Loucy (cell line): Measurements from ENCODE around the gene NDST1.

Experiments
- H2AFZ ChIP-seq: fragments of 200-600 bp; sonication (generic); 2 replicates; pipeline ENCODE4 v1.6.0; 2016; ENCODE audit warnings: antibody characterized with exemption, mild to moderate bottlenecking, low read length, moderate library complexity
- H3F3A ChIP-seq: fragments of 200-600 bp; 2 replicates; pipeline ENCODE4 v1.6.0; 2016; ENCODE audit warnings: antibody characterized with exemption, low read depth, mild to moderate bottlenecking
- H3K27me3 ChIP-seq: fragments of 200-600 bp; sonication (generic); 2 replicates; pipeline ENCODE4 v1.6.1; 2014; ENCODE audit warnings: low read length, mild to moderate bottlenecking; ENCODE audit not compliant: insufficient read depth, poor library complexity, severe bottlenecking
- H3K36me3 ChIP-seq: fragments of 200-600 bp; sonication (generic); 2 replicates; pipeline ENCODE4 v1.6.1; 2016; ENCODE audit warnings: low read length; ENCODE audit not compliant: insufficient read depth
- H3K4me1 ChIP-seq: fragments of 200-600 bp; sonication (generic); 2 replicates; pipeline ENCODE4 v1.5.1; 2014; ENCODE audit warnings: low read length, mild to moderate bottlenecking; ENCODE audit not compliant: insufficient read depth, poor library complexity, severe bottlenecking
- H3K4me2 ChIP-seq: fragments of 200-600 bp; sonication (generic); 2 replicates; pipeline ENCODE4 v1.6.0; 2014; ENCODE audit warnings: antibody characterized with exemption, low read length, low read depth, mild to moderate bottlenecking; ENCODE audit not compliant: poor library complexity, severe bottlenecking
- H3K4me3 ChIP-seq: fragments of 200-600 bp; sonication (generic); 2 replicates; pipeline ENCODE4 v1.5.1; 2014; ENCODE audit warnings: low read length, mild to moderate bottlenecking, mixed read lengths; ENCODE audit not compliant: poor library complexity, severe bottlenecking
- H3K79me2 ChIP-seq: fragments of 200-600 bp; sonication (generic); 2 replicates; pipeline ENCODE4 v1.6.1; 2014; ENCODE audit warnings: low read length; ENCODE audit not compliant: insufficient read depth
- H3K9ac ChIP-seq: fragments of 200-600 bp; sonication (generic); 2 replicates; pipeline ENCODE4 v1.6.0; 2014; ENCODE audit warnings: mild to moderate bottlenecking, low read depth, low read length, moderate library complexity; ENCODE audit not compliant: poor library complexity, severe bottlenecking
- H3K9me2 ChIP-seq: fragments of 200-600 bp; sonication (generic); replicated peaks from 2 replicates; pipeline ENCODE4 v1.6.1; 2016; ENCODE audit warnings: low read depth, low read length, mixed read lengths
- H3K9me3 ChIP-seq: fragments of 200-600 bp; sonication (generic); 2 replicates; pipeline ENCODE4 v1.6.1; 2014; ENCODE audit warnings: mild to moderate bottlenecking, antibody characterized with exemption, low read length, low read depth; ENCODE audit not compliant: insufficient read depth
- H4K20me1 ChIP-seq: fragments of 200-600 bp; sonication (generic); 2 replicates; pipeline ENCODE4 v1.6.0; 2014; ENCODE audit warnings: antibody characterized with exemption, low read length, mild to moderate bottlenecking; ENCODE audit not compliant: insufficient read depth, poor library complexity, severe bottlenecking
- CTCF ChIP-seq: fragments of 200-600 bp; sonication (generic); conservative IDR thresholded peaks from 2 replicates; pipeline ENCODE4 v1.5.1; 2014; ENCODE audit warnings: mild to moderate bottlenecking, antibody characterized with exemption, low read length
- EZH2phosphoT487 ChIP-seq: fragments of 200-600 bp; IDR thresholded peaks from 2 replicates; pipeline ENCODE4 v1.6.1; 2018; ENCODE audit warnings: antibody characterized with exemption, mild to moderate bottlenecking, moderate library complexity, borderline replicate concordance

The NDST1 gene

DNA sequence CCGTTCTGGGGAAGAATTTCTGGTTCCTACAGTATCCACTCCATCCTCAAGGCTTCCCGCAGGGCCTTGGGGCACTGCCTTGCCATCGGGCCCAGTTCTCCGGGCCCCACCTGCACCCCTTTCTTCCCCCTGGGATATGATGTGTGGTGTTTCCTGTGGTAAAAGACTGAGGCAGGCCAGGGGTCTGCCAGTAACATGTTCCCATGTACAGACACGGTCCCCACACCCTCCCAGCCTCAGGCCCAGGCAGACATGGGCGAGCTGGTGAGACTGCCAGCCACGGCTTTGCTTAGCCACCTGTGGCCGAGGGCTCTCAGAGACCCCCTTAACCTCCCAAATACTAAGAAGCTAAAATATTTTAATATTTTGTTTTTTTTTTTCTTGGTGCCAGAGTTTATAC lies 46.0 kb downstream of the NDST1 start:
- no peaks in the 10 kb centered on the region for H3K9me2 ChIP-seq
- no peaks in the 10 kb centered on the region for H3K79me2 ChIP-seq
- H3F3A ChIP-seq, result no peaks in the 10 kb centered on the region
- peaks cover 12% of the 10 kb centered on the region for H3K4me1 ChIP-seq
- H4K20me1 ChIP-seq, result no peaks in the 10 kb centered on the region
- H3K4me2 ChIP-seq, result no peak overlapping the region
- no peaks in the 10 kb centered on the region for H3K27me3 ChIP-seq
- TF ChIP-seq EZH2phosphoT487 (no peak), CTCF (no peak)
- no peak overlapping the region for H2AFZ ChIP-seq
- no peaks in the 10 kb centered on the region for H3K9me3 ChIP-seq
- H3K36me3 ChIP-seq, result no peaks in the 10 kb centered on the region
- no peak overlapping the region for H3K9ac ChIP-seq
- no peak overlapping the region for H3K4me3 ChIP-seq

DNA sequence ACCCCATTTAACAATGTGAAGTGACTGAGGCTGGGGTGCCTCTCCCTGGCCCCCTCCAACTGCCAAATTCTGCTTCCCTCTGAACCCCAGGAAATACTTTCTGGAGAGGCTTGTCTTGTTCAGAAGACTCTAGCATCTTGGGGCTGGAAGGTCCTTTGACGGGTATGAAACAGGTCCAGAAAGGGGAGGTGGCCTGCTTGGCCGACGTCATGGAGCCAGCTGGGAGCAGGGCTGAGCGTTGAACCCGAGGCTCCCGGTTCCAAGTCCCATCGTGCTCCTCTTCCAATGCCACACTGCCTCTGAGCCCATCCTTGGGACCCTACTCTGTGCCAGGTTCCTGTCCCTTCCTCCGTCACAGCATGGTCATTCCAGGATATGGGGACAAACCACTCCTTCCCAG lies 46.9 kb downstream of the NDST1 start:
- no peaks in the 10 kb centered on the region for H3K27me3 ChIP-seq
- no peak overlapping the region for H3K4me2 ChIP-seq
- H3K36me3 ChIP-seq, result no peaks in the 10 kb centered on the region

GRCh38 chr5:150556106-150556505 lies 48.2 kb downstream of the NDST1 start:
- no peak overlapping the region for H3K4me3 ChIP-seq
- no peak for TF ChIP-seq EZH2phosphoT487
- TF ChIP-seq CTCF, result no peak
- no peaks in the 10 kb centered on the region for H3K36me3 ChIP-seq
- H3K4me1 ChIP-seq, result peaks cover 7% of the 10 kb centered on the region
- H3K9ac ChIP-seq, result no peak overlapping the region
- H3K79me2 ChIP-seq, result no peaks in the 10 kb centered on the region
- no peaks in the 10 kb centered on the region for H3K9me3 ChIP-seq
- no peak overlapping the region for H3K4me2 ChIP-seq
- H3F3A ChIP-seq, result no peaks in the 10 kb centered on the region
- no peaks in the 10 kb centered on the region for H3K27me3 ChIP-seq
- H3K9me2 ChIP-seq, result no peaks in the 10 kb centered on the region
- H2AFZ ChIP-seq, result no peak overlapping the region
- no peaks in the 10 kb centered on the region for H4K20me1 ChIP-seq

More for the DNA sequence above, 46.9 kb downstream of the NDST1 start:
- H3K9me3 ChIP-seq, result no peaks in the 10 kb centered on the region
- no peak overlapping the region for H3K4me3 ChIP-seq
- no peaks in the 10 kb centered on the region for H3K79me2 ChIP-seq
- no peak overlapping the region for H3K9ac ChIP-seq
- no peaks in the 10 kb centered on the region for H3K9me2 ChIP-seq
- no peaks in the 10 kb centered on the region for H3F3A ChIP-seq
- TF ChIP-seq CTCF, result no peak
- TF ChIP-seq EZH2phosphoT487, result no peak
- H3K4me1 ChIP-seq, result peaks cover 12% of the 10 kb centered on the region
- H4K20me1 ChIP-seq, result no peaks in the 10 kb centered on the region
- no peak overlapping the region for H2AFZ ChIP-seq
